Measurements from ENCODE around the gene DUOX1.
A peak's percentile ranks its signal among the peaks of the same experiment; 100 is the strongest.

Gene DUOX1

DNA sequence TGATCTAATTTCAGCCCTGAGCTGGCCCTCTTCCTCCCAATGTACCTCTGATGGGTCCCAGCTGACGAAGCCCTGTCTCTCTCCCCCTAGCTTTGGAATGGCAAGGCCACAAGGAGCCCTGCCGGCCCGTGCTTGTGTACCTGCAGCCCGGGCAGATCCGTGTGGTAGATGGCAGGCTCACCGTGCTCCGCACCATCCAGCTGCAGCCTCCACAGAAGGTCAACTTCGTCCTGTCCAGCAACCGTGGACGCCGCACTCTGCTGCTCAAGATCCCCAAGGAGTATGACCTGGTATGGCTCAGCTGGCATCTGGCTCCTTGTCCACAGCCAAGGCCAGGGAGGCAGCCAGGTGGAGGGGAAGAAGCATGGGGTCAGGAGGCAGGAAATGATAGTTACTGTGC is 14.2 kb downstream of the DUOX1 start:
- no peak for DNase-seq (ENCODE audit: low spot score)

- no peak for DNase-seq (ENCODE audit: low spot score)
These were observed 15.0 kb downstream of the DUOX1 start for GRCh38 chr15:45144775-45145174.

DNA sequence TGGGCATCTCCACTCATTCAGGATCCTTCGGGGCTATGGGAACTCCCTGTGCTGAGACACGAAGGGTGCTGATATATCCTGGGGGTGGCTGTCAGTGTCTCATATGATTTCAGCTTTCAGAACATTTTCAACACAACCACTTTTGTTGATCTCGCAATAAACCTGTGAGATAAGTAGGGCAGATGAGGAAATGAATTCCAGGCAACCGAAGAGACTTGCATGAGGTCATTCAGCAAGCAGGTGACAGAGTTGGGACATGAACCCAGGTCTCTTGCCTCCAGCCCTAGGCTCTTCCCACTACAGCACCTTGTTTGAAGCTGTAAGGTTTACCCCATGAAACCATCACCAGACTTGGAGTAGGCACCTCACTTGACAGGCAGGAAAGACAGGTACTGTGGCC is 16.6 kb downstream of the DUOX1 start:
- DNase-seq (ENCODE audit: low spot score), result no peak

- DNase-seq (ENCODE audit: low spot score), result no peak
These were observed 17.8 kb downstream of the DUOX1 start for GRCh38 chr15:45147606-45148005.

DNA sequence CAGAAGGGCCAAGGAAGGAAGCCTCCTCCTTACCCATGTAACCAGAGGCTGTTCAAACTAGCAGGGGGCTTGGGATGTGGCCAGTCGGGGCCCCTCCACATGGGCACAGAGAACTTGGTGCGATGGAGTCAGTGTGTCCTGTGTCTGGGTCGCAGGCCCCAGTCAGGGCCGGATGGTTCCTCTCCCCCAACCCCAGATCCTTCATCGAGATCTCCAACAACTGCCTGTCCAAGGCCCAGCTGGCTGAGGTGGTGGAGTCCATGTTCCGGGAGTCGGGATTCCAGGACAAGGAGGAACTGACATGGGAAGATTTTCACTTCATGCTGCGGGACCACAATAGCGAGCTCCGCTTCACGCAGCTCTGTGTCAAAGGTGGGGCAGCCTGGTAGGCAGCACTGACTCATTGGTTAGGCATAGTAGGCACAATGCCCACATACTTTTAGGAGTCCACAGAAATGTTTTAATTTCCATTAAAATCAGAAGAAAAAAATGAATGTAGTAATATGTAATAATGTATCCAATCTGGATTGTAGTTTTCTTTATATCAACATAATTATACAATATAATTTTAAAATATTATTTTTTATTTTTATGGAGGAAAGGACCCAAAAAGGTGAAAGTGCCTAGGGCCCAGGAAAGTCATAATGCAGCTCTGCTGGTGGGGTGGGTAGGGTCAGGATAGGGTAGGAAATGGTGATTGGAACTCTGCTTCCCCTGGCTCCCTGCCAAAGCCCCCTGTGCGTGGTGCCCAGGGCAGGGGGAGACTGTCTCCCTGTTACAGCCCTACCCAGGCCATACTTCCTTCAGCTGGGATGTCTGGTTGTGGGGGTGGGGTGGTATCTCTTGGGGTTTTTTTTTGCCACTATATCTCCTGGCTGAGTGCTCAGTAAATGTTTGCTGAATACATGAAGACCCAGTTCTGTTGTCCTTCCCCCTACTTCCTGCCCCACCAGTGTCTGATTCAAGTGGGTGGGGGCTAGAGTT is 18.6 kb downstream of the DUOX1 start:
- no peak for DNase-seq (ENCODE audit: low spot score)

GRCh38 chr15:45149060-45149459 is 19.3 kb downstream of the DUOX1 start:
- DNase-seq (ENCODE audit: low spot score), result no peak

- no peak for DNase-seq (ENCODE audit: low spot score)
These were observed 20.7 kb downstream of the DUOX1 start for GRCh38 chr15:45150481-45150880.

DNA sequence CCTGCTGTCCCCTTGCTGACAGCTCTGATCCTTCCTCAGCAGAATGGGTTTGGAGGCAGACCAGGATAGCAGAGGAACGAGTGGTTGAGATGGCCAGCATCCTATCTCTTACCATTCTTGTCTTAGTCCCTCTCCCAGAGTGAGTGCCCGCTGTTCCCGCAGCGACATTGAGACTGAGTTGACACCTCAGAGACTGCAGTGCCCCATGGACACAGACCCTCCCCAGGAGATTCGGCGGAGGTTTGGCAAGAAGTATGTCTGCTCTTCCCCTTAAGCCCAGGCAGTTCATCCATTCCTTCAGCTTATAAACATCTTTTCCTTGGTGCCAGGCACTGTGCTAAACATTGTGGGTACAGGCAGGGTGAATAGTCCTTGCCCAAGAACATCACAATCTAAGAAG is 21.2 kb downstream of the DUOX1 start:
- DNase-seq (ENCODE audit: low spot score), result no peak

DNA sequence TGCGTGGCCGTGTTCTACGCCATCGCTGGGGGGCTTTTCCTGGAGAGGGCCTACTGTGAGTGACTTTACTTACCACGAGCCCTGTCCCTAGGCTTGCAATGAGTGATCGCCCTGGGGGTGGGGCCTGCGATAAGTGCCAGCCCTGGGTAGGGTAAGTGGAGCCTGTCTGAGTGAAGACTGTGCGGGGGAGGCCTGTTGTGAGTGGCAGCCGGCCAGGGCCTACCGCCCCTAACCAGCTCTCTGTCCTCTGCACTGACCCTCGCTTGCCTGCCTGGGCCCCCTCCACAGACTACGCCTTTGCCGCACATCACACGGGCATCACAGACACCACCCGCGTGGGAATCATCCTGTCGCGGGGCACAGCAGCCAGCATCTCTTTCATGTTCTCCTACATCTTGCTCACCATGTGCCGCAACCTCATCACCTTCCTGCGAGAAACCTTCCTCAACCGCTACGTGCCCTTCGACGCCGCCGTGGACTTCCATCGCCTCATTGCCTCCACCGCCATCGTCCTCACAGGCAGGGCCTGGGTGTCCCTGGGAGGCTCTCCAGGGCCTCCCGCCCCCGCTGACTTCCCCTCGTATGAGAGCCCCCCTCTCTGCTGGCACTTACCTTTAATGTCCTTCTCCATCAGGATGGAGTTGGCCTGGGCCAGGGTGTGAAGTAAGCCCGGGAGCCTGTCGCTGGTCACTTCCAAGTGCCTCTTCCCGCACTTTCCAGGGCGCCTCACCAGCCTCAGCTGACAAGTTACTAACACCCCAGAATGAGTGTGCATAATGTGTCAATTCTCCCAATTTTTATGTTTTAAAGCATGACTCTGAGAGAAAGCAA is 22.4 kb downstream of the DUOX1 start:
- DNase-seq (ENCODE audit: low spot score), result no peak

DNA sequence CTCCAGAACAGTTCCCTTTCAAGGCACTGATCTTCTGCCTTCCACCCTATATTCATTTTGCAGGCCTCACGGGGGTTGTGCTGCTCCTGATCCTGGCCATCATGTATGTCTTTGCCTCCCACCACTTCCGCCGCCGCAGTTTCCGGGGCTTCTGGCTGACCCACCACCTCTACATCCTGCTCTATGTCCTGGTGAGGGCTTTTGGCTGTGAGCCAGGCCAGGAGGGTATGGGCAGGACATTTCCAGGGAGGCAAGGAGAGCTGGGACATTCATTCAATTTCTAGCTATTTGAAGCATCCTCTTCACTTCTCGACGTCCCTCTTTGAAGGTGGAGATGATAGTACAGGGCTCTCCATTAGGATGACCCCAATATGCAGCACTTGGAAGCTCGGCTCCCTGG is 25.9 kb downstream of the DUOX1 start:
- DNase-seq (ENCODE audit: low spot score), result no peak

- DNase-seq (ENCODE audit: low spot score), result no peak
These were observed 27.1 kb downstream of the DUOX1 start for GRCh38 chr15:45156744-45157455.

- no peak for DNase-seq (ENCODE audit: low spot score)
These were observed 28.2 kb downstream of the DUOX1 start for GRCh38 chr15:45157974-45158373.

DNA sequence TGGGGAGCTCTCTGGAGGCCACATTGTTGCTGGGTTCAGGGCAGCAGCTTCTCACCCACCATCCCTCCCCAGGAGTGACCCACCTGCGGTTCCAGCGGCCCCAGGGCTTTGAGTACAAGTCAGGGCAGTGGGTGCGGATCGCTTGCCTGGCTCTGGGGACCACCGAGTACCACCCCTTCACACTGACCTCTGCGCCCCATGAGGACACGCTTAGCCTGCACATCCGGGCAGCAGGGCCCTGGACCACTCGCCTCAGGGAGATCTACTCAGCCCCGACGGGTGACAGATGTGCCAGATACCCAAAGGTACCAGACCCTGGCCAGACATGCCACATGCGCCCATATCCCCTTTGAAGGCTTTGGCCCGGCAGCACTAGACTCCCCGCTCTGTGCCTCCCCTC is 31.9 kb downstream of the DUOX1 start:
- DNase-seq (ENCODE audit: low spot score), result no peak

- peak; percentile 70 for DNase-seq (ENCODE audit: low spot score)
These were observed 33.1 kb downstream of the DUOX1 start for GRCh38 chr15:45162771-45163507.

- DNase-seq (ENCODE audit: low spot score), result no peak
These were observed 33.7 kb downstream of the DUOX1 start for GRCh38 chr15:45163508-45163856.

DNA sequence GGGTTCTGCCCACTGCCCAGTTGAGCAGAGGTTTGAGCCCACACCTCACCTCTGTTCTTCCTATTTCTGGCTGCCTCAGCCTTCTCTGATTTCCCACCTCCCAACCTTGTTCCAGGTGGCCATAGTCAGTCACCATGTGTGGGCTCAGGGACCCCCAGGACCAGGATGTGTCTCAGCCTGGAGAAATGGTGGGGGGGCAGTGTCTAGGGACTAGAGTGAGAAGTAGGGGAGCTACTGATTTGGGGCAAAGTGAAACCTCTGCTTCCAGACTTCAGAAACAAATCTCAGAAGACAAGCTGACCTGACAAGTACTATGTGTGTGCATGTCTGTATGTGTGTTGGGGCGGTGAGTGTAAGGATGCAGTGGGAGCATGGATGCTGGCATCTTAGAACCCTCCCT is 35.1 kb downstream of the DUOX1 start:
- DNase-seq (ENCODE audit: low spot score), result no peak

GRCh38 chr15:45165536-45165935 is 35.7 kb downstream of the DUOX1 start:
- DNase-seq (ENCODE audit: low spot score), result no peak

- DNase-seq (ENCODE audit: low spot score), result peak; percentile 77
These were observed 37.2 kb downstream of the DUOX1 start for GRCh38 chr15:45166834-45167630.

DNA sequence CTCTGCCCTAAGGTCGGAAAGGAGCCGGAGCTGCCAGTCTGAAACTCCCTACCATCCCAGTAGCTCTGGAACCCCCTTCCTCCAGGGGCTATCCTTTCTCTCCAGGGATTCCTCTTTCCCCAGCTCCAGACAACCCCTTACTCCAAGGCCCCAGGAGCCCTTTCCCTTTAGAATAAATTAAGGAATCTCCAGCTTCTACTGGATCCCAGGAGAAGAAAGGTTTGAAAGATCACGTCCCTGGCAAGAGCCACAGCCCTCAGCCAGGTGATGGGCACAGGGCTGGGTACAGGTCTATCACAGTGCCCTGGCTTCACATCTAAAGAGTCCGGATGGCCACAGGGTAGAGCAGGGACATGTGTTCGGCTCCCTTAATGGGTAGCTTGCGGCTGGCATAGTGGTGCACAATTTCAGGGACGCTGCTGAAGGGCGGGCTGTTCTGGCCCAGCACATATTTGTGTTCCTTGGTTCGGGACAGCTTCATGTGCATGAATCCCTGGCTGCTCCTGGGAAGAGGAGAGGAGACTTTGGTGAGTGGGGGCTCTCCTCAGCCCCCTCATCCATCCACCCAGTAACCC is 37.9 kb downstream of the DUOX1 start:
- DNase-seq (ENCODE audit: low spot score), result no peak

GRCh38 chr15:45168286-45168685 is 38.5 kb downstream of the DUOX1 start:
- no peak for DNase-seq (ENCODE audit: low spot score)

All from hematopoietic multipotent progenitor cell treated with erythropoietin and hydrocortisone succinate and interleukin-3 and kit ligand, for 15 days (in vitro differentiated cells).